Activated CD4-positive, alpha-beta T cell treated with anti-CD3 and anti-CD28 coated beads, Interleukin-10, Interleukin-2, amounts not matched to agents 100 ng/mL and 50 ng/mL, durations not matched to agents 16 hours and 8 hours (primary cell): ENCODE results near the gene GAL.
"Not testable (repeated sequence)": the region's sequence is repeated elsewhere in the genome, so short reads cannot be mapped to it uniquely, and the experiment has no call there.

Experiments
- DNase-seq: peaks from one replicate; pipeline ENCODE4 v3.0.0-alpha.2; 2020

Gene GAL

GRCh38 chr11:68684385-68685356 lies at the start of gene GAL:
Gene GAL (plus strand): TSS chr11:68684544. CDS start chr11:68684924, 380 bp downstream.
- no peak for DNase-seq

GRCh38 chr11:68634606-68635005 lies 49.7 kb upstream of the GAL start:
- DNase-seq: not testable (repeated sequence)

- DNase-seq: not testable (repeated sequence)
Observed at GRCh38 chr11:68635172-68635571, 49.2 kb upstream of the GAL start.

- not testable (repeated sequence) for DNase-seq
Observed at GRCh38 chr11:68635883-68636282, 48.5 kb upstream of the GAL start.

GRCh38 chr11:68639322-68639721 lies 45.0 kb upstream of the GAL start:
- DNase-seq: not testable (repeated sequence)

GRCh38 chr11:68641880-68642279 lies 42.5 kb upstream of the GAL start:
- no peak for DNase-seq

- no peak for DNase-seq
Observed at GRCh38 chr11:68643585-68643984, 40.8 kb upstream of the GAL start.

GRCh38 chr11:68646832-68647231 lies 37.5 kb upstream of the GAL start:
- DNase-seq: no peak

- no peak for DNase-seq
Observed at GRCh38 chr11:68649851-68650555, 34.3 kb upstream of the GAL start.

GRCh38 chr11:68650801-68651200 lies 33.5 kb upstream of the GAL start:
- no peak for DNase-seq

- no peak for DNase-seq
Observed at GRCh38 chr11:68651208-68651984, 32.9 kb upstream of the GAL start.

GRCh38 chr11:68651985-68652682 lies 32.2 kb upstream of the GAL start:
- no peak for DNase-seq

- no peak for DNase-seq
Observed at GRCh38 chr11:68652683-68653156, 31.6 kb upstream of the GAL start.

- DNase-seq: no peak
Observed at GRCh38 chr11:68653486-68654430, 30.6 kb upstream of the GAL start.

- DNase-seq: no peak
Observed at GRCh38 chr11:68654978-68655377, 29.4 kb upstream of the GAL start.

- no peak for DNase-seq
Observed at GRCh38 chr11:68655406-68655805, 28.9 kb upstream of the GAL start.

- DNase-seq: no peak
Observed at GRCh38 chr11:68655806-68656205, 28.5 kb upstream of the GAL start.

- DNase-seq: no peak
Observed at GRCh38 chr11:68657021-68657780, 27.1 kb upstream of the GAL start.

- DNase-seq: no peak
Observed at GRCh38 chr11:68658097-68658496, 26.2 kb upstream of the GAL start.

- DNase-seq: no peak
Observed at GRCh38 chr11:68658661-68659060, 25.7 kb upstream of the GAL start.
